ENCODE measurements around the gene NCBP2L.

NCBP2L gene

DNA sequence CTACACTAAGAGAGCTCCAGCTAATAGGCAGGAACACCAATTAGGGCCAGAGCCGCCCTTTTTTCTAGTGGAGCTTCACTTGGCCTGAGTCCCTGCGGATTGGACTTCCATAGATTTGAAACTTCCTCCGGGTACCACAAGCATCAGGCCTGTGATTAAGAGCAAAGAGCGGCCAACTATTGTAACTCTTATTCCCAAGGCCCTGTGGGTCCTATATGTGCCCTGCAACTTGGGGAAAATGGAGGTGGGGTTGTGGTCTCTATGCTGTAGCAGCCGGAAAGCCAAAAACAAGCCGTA, at the start of gene NCBP2L:
TSS of gene NCBP2L (plus strand) at position 198 of the 297 bp plus-strand sequence. CDS start 16,488 bp downstream, outside the sequence.
- no peak for TF ChIP-seq CTCF (conservative IDR thresholded peaks at IDR 0.05; ENCODE audit: low read depth, low read length)
- peak within 1 kb of the TSS; percentile 58 for H3K4me3 ChIP-seq (ENCODE audit: low read depth, low read length)
- DNase-seq (ENCODE audit: low read depth) = no peak

GRCh38 chrX:107728371-107729099, 49.0 kb upstream of the NCBP2L start:
- TF ChIP-seq CTCF (conservative IDR thresholded peaks at IDR 0.05; ENCODE audit: low read depth, low read length) = no peak
- no peak for DNase-seq (ENCODE audit: low read depth)
- no peak overlapping the region for H3K4me3 ChIP-seq (ENCODE audit: low read depth, low read length)

GRCh38 chrX:107729558-107730297, 47.8 kb upstream of the NCBP2L start:
- DNase-seq (ENCODE audit: low read depth) = peak; percentile 59
- H3K4me3 ChIP-seq (ENCODE audit: low read depth, low read length) = no peak overlapping the region
- TF ChIP-seq CTCF (conservative IDR thresholded peaks at IDR 0.05; ENCODE audit: low read depth, low read length) = peak; percentile 26

DNA sequence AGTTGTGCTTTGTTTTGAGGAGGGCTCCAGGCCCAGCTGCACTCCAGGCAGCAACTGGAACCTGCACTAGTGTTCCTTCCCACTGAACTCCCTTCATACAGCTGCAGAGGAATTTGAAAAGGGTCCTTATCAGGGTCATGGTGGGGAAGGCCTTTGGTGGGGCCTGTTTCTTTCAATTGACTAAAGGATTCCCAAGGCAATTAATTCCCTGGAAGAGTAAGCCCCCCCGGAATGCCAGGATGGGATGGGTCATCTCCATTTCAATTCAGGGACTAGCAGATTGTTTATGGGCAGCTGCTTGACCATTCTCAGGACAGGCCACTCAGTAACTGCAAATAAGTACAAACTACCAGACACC, 47.3 kb upstream of the NCBP2L start:
- DNase-seq (ENCODE audit: low read depth) = no peak

DNA sequence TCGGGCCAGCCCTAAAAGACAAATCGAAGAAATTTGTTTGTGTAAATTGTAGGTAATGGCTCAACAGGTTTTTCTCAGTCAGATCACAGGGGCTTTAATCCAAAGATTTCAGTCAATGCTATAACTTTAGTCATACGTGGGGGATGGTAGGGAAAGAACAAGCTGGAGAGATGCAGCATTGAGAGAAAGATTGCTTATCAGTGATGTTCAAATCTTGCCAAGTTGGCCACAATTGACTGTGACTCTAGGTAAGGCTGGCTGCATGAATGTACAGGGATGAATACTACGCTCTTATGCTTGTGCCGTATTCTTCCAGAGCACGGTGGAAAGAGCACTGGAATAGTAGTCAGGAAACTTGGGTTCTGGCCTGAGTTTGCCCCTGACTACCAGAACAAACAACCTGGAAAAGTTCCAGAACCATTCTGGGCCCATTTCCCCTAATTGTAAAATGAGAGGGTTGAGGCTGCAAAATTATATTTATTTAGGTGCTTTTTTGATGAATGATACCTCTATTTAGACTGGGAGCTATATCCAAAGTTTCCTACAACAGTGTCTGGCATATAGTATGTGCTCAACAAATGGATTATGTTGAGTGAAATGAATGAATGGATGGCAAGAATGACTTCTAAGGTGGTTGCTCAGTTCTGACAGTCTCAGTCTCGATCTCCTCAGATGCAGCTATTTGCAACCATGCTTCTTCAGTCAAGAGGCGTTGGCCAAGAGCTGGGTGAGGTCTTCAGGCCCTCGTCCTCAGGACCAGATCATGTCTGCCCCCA, 46.4 kb upstream of the NCBP2L start:
- no peak for TF ChIP-seq CTCF (conservative IDR thresholded peaks at IDR 0.05; ENCODE audit: low read depth, low read length)
- DNase-seq (ENCODE audit: low read depth) = no peak
- no peak overlapping the region for H3K4me3 ChIP-seq (ENCODE audit: low read depth, low read length)

More for the DNA sequence above, 47.3 kb upstream of the NCBP2L start:
- TF ChIP-seq CTCF (conservative IDR thresholded peaks at IDR 0.05; ENCODE audit: low read depth, low read length) = no peak
- H3K4me3 ChIP-seq (ENCODE audit: low read depth, low read length) = no peak overlapping the region

DNA sequence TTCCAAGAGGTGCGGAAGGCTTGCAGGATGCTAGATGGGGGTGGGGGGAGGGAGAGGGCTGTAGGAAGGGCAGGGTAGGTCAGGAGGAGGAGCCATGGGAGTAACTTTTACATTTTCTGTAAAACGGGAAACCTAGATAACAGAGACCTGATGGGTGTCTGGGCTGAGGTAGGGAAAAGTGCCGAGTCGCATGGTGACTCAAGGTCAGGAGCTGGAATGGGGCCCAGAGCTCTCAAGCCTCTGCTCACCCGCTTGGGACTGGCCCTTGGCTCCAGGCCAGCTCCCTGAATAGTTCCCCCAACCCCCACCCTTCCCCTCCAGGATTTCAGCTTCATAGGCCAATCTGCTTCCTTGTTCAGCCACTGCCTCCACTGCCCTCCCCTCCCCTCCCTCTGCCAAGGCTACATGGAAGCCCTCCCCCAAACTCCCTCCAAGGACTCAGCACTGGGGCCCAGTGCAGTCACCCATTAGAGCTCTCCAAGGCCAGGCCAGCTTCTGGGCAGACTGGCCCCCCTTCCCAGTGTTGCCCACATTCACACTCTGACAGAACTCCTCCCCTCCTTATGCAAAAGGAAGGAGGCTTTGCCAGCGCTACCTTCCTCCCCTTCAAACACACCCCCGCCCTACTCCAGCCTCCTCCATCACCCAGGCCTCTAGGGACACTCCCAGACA, 45.6 kb upstream of the NCBP2L start:
- peak; percentile 81 for DNase-seq (ENCODE audit: low read depth)
- no peak overlapping the region for H3K4me3 ChIP-seq (ENCODE audit: low read depth, low read length)
- no peak for TF ChIP-seq CTCF (conservative IDR thresholded peaks at IDR 0.05; ENCODE audit: low read depth, low read length)

Data from choroid plexus epithelial cell (primary cell).